Measurements from ENCODE around the gene ZC3H7A. TPM values are rescaled to one million over a fixed set of nuclear protein-coding genes. Genes with fewer than 3 reads are reported as not detected.

The ZC3H7A gene
- total and polyA plus RNA-seq, 2 donors: 32.2 to 78.8 TPM

- H3K27ac ChIP-seq (ENCODE audit: low read depth): no peak overlapping the region
- no peaks in the 10 kb centered on the region for H3K36me3 ChIP-seq (ENCODE audit: insufficient read depth)
- H3K4me3 ChIP-seq (ENCODE audit: low read depth, low read length): no peak overlapping the region
- DNase-seq (ENCODE audit: extremely low spot score): no peak
- 77% methylated on average over 4 of the region's 4 CpGs for WGBS
- no peaks in the 10 kb centered on the region for H3K4me1 ChIP-seq (ENCODE audit: insufficient read depth)
Measured at GRCh38 chr16:11780991-11781680, 15.9 kb downstream of the ZC3H7A start.

GRCh38 chr16:11779074-11779473, 18.0 kb downstream of the ZC3H7A start:
- no peak for DNase-seq (ENCODE audit: extremely low spot score)
- no peak overlapping the region for H3K27ac ChIP-seq (ENCODE audit: low read depth)
- WGBS: 97% methylated on average over 7 of the region's 7 CpGs
- no peak overlapping the region for H3K4me3 ChIP-seq (ENCODE audit: low read depth, low read length)
- H3K4me1 ChIP-seq (ENCODE audit: insufficient read depth): no peaks in the 10 kb centered on the region
- no peaks in the 10 kb centered on the region for H3K36me3 ChIP-seq (ENCODE audit: insufficient read depth)

GRCh38 chr16:11774065-11774626, 22.9 kb downstream of the ZC3H7A start:
- H3K27ac ChIP-seq (ENCODE audit: low read depth): no peak overlapping the region
- 92% methylated on average over 3 of the region's 3 CpGs for WGBS
- H3K4me3 ChIP-seq (ENCODE audit: low read depth, low read length): no peak overlapping the region
- no peak for DNase-seq (ENCODE audit: extremely low spot score)
- peaks cover 5% of the 10 kb centered on the region for H3K36me3 ChIP-seq (ENCODE audit: insufficient read depth)
- no peaks in the 10 kb centered on the region for H3K4me1 ChIP-seq (ENCODE audit: insufficient read depth)

GRCh38 chr16:11768849-11769248, 28.2 kb downstream of the ZC3H7A start:
- WGBS: 86% methylated on average over 7 of the region's 7 CpGs
- peaks cover 7% of the 10 kb centered on the region for H3K36me3 ChIP-seq (ENCODE audit: insufficient read depth)
- DNase-seq (ENCODE audit: extremely low spot score): no peak
- no peak overlapping the region for H3K4me3 ChIP-seq (ENCODE audit: low read depth, low read length)
- H3K4me1 ChIP-seq (ENCODE audit: insufficient read depth): no peaks in the 10 kb centered on the region
- H3K27ac ChIP-seq (ENCODE audit: low read depth): no peak overlapping the region

- Histone ChIP-seq H3K27ac (ENCODE audit: low read depth) (no peak overlapping the region), H3K4me3 (ENCODE audit: low read depth, low read length) (no peak overlapping the region), H3K36me3 (ENCODE audit: insufficient read depth) (peaks cover 4% of the 10 kb centered on the region), H3K4me1 (ENCODE audit: insufficient read depth) (no peaks in the 10 kb centered on the region)
- DNase-seq (ENCODE audit: extremely low spot score): no peak
- WGBS: 91% methylated on average over 4 of the region's 4 CpGs
Measured at GRCh38 chr16:11762431-11762830, 34.6 kb downstream of the ZC3H7A start.

- H3K36me3 ChIP-seq (ENCODE audit: insufficient read depth): peaks cover 4% of the 10 kb centered on the region
- no peaks in the 10 kb centered on the region for H3K4me1 ChIP-seq (ENCODE audit: insufficient read depth)
- WGBS: 97% methylated on average over 4 of the region's 4 CpGs
- no peak overlapping the region for H3K27ac ChIP-seq (ENCODE audit: low read depth)
- no peak overlapping the region for H3K4me3 ChIP-seq (ENCODE audit: low read depth, low read length)
- no peak for DNase-seq (ENCODE audit: extremely low spot score)
Measured at GRCh38 chr16:11759997-11760396, 37.1 kb downstream of the ZC3H7A start.

- WGBS: 79% methylated on average over 9 of the region's 9 CpGs
- DNase-seq (ENCODE audit: extremely low spot score): no peak
- Histone ChIP-seq H3K27ac (ENCODE audit: low read depth) (no peak overlapping the region), H3K36me3 (ENCODE audit: insufficient read depth) (peaks cover 2% of the 10 kb centered on the region), H3K4me1 (ENCODE audit: insufficient read depth) (no peaks in the 10 kb centered on the region), H3K4me3 (ENCODE audit: low read depth, low read length) (no peak overlapping the region)
Measured at GRCh38 chr16:11759163-11759834, 37.8 kb downstream of the ZC3H7A start.

- 52% methylated on average over 10 of the region's 10 CpGs for WGBS
- Histone ChIP-seq H3K4me3 (ENCODE audit: low read depth, low read length) (no peak overlapping the region), H3K27ac (ENCODE audit: low read depth) (no peak overlapping the region), H3K4me1 (ENCODE audit: insufficient read depth) (no peaks in the 10 kb centered on the region), H3K36me3 (ENCODE audit: insufficient read depth) (peaks cover 2% of the 10 kb centered on the region)
- DNase-seq (ENCODE audit: extremely low spot score): no peak
Measured at GRCh38 chr16:11757671-11758545, 39.1 kb downstream of the ZC3H7A start.

- no peak for DNase-seq (ENCODE audit: extremely low spot score)
- WGBS: 94% methylated on average over 3 of the region's 3 CpGs
- Histone ChIP-seq H3K4me3 (ENCODE audit: low read depth, low read length) (no peak overlapping the region), H3K36me3 (ENCODE audit: insufficient read depth) (peaks cover 3% of the 10 kb centered on the region), H3K27ac (ENCODE audit: low read depth) (no peak overlapping the region), H3K4me1 (ENCODE audit: insufficient read depth) (no peaks in the 10 kb centered on the region)
Measured at GRCh38 chr16:11756248-11756647, 40.8 kb downstream of the ZC3H7A start.

- Histone ChIP-seq H3K4me3 (ENCODE audit: low read depth, low read length) (no peak overlapping the region), H3K4me1 (ENCODE audit: insufficient read depth) (no peaks in the 10 kb centered on the region), H3K27ac (ENCODE audit: low read depth) (no peak overlapping the region), H3K36me3 (ENCODE audit: insufficient read depth) (peaks cover 2% of the 10 kb centered on the region)
- no peak for DNase-seq (ENCODE audit: extremely low spot score)
- WGBS: 85% methylated on average over 13 of the region's 13 CpGs
Measured at GRCh38 chr16:11755022-11755760, 41.9 kb downstream of the ZC3H7A start.

GRCh38 chr16:11752856-11753255, 44.2 kb downstream of the ZC3H7A start:
- Histone ChIP-seq H3K4me1 (ENCODE audit: insufficient read depth) (no peaks in the 10 kb centered on the region), H3K4me3 (ENCODE audit: low read depth, low read length) (no peak overlapping the region), H3K36me3 (ENCODE audit: insufficient read depth) (peaks cover 2% of the 10 kb centered on the region), H3K27ac (ENCODE audit: low read depth) (no peak overlapping the region)
- 90% methylated on average over 3 of the region's 3 CpGs for WGBS
- no peak for DNase-seq (ENCODE audit: extremely low spot score)

- peaks cover 2% of the 10 kb centered on the region for H3K36me3 ChIP-seq (ENCODE audit: insufficient read depth)
- H3K4me3 ChIP-seq (ENCODE audit: low read depth, low read length): no peak overlapping the region
- 88% methylated on average over 7 of the region's 7 CpGs for WGBS
- H3K27ac ChIP-seq (ENCODE audit: low read depth): no peak overlapping the region
- no peak for DNase-seq (ENCODE audit: extremely low spot score)
- H3K4me1 ChIP-seq (ENCODE audit: insufficient read depth): no peaks in the 10 kb centered on the region
Measured at GRCh38 chr16:11750056-11750455, 47.0 kb downstream of the ZC3H7A start.

Measured in urinary bladder (tissue), 4 donors.